IMR-90 (cell line): ENCODE results near the gene DCP1A. TPM values are rescaled to one million over a fixed set of nuclear protein-coding genes. Genes with fewer than 3 reads are reported as not detected.
A peak's percentile ranks its signal among the peaks of the same experiment; 100 is the strongest.

Source experiments
- ATAC-seq: fragments of 200-7000 bp; cut with Tn5 transposase; 2 replicates; pipeline ENCODE4 v1.9.1; 2020; ENCODE audit warnings: low read depth, mild to moderate bottlenecking, moderate library complexity
- Bru-seq: library from RNA; stranded (reverse); fragments of 400-500 nt; gene quantifications from one replicate; lab custom pipeline; 2021; lab: Mats Ljungman, UMichigan
- BruChase-seq, 2 experiments: library from RNA; stranded (reverse); fragments of 400-500 nt; gene quantifications; one replicate each; lab custom pipeline; 2021; lab: Mats Ljungman, UMichigan
- BruUV-seq: library from RNA; stranded (reverse); fragments of 400-500 nt; replicated peaks from 2 replicates; lab custom pipeline; 2021; lab: Mats Ljungman, UMichigan
- CTCF ChIA-PET: fragments of 300-600 bp; formaldehyde crosslinking; extraction: SDS; loops from one replicate; lab custom pipeline; 2021; ENCODE audit warnings: antibody characterized with exemption; lab: Yijun Ruan, JAX
- POLR2A ChIA-PET: fragments of 300-600 bp; sonication (Branson Sonifier 250); formaldehyde crosslinking; loops from one replicate; lab custom pipeline; 2022; ENCODE audit warnings: antibody characterized with exemption; ENCODE audit not compliant: unreplicated experiment; lab: Charles Lee
- DNase-seq: peaks from one replicate; pipeline ENCODE4 v3.0.0; 2013
- H2AFZ ChIP-seq: replicated peaks from 2 replicates; pipeline ENCODE3; 2013; ENCODE audit warnings: low read length, mild to moderate bottlenecking; ENCODE audit not compliant: poor library complexity
- H2AK5ac ChIP-seq: 2 replicates; pipeline ENCODE4 v1.6.1; 2013; ENCODE audit warnings: low read depth, low read length, inconsistent platforms
- H2AK9ac ChIP-seq: replicated peaks from 2 replicates; pipeline ENCODE3; 2013; ENCODE audit warnings: mild to moderate bottlenecking, low read depth, low read length, moderate library complexity; ENCODE audit not compliant: poor library complexity
- H2BK120ac ChIP-seq: 2 replicates; pipeline ENCODE4 v1.6.1; 2013; ENCODE audit warnings: low read depth, low read length, inconsistent platforms
- H2BK15ac ChIP-seq: 3 replicates; pipeline ENCODE4 v1.6.1; 2013; ENCODE audit warnings: low read depth, low read length, inconsistent platforms
- H2BK20ac ChIP-seq: 2 replicates; pipeline ENCODE4 v1.6.1; 2013; ENCODE audit warnings: low read depth, mild to moderate bottlenecking, inconsistent platforms, low read length, moderate library complexity
- H2BK5ac ChIP-seq: 2 replicates; pipeline ENCODE4 v1.6.1; 2013; ENCODE audit warnings: mild to moderate bottlenecking, low read depth, low read length, inconsistent platforms; ENCODE audit not compliant: poor library complexity, severe bottlenecking
- H3K14ac ChIP-seq: replicated peaks from 2 replicates; pipeline ENCODE4 v1.6.1; 2013; ENCODE audit warnings: low read depth, low read length, inconsistent platforms
- H3K18ac ChIP-seq: 2 replicates; pipeline ENCODE4 v1.6.1; 2013; ENCODE audit warnings: low read depth, low read length, control low read depth
- H3K23ac ChIP-seq: 2 replicates; pipeline ENCODE4 v1.6.1; 2013; ENCODE audit warnings: low read depth, low read length, inconsistent platforms
- H3K27ac ChIP-seq: 2 replicates; pipeline ENCODE4 v1.5.1; 2013; ENCODE audit warnings: mild to moderate bottlenecking, control low read depth, low read length; ENCODE audit not compliant: insufficient read depth
- H3K27me3 ChIP-seq: 2 replicates; pipeline ENCODE4 v1.6.1; 2013; ENCODE audit warnings: low read length; ENCODE audit not compliant: control insufficient read depth, insufficient read depth
- H3K36me3 ChIP-seq: 2 replicates; pipeline ENCODE4 v1.6.1; 2013; ENCODE audit warnings: low read length, mixed read lengths; ENCODE audit not compliant: control insufficient read depth, insufficient read depth
- H3K4ac ChIP-seq: 2 replicates; pipeline ENCODE4 v1.6.1; 2013; ENCODE audit warnings: low read depth, low read length, inconsistent platforms
- H3K4me1 ChIP-seq: 2 replicates; pipeline ENCODE4 v1.6.1; 2013; ENCODE audit warnings: low read length, mixed read lengths; ENCODE audit not compliant: control insufficient read depth, insufficient read depth
- H3K4me2 ChIP-seq: 2 replicates; pipeline ENCODE4 v1.6.1; 2013; ENCODE audit warnings: low read depth, mild to moderate bottlenecking, control low read depth, low read length, moderate library complexity
- H3K4me3 ChIP-seq: 2 replicates; pipeline ENCODE4 v1.5.1; 2013; ENCODE audit warnings: low read depth, mild to moderate bottlenecking, control low read depth, low read length, moderate library complexity; ENCODE audit not compliant: insufficient read depth
- H3K56ac ChIP-seq: 2 replicates; pipeline ENCODE4 v1.6.1; 2013; ENCODE audit warnings: low read length, inconsistent platforms; ENCODE audit not compliant: insufficient read depth; ENCODE audit errors: extremely low read depth
- H3K79me1 ChIP-seq, 2 experiments: 2 replicates each; pipeline ENCODE4 v1.6.1; 2013; ENCODE audit warnings: low read length in 2 of 2, inconsistent platforms in 1 of 2, low read depth in 1 of 2
- H3K9ac ChIP-seq: 2 replicates; pipeline ENCODE4 v1.6.1; 2013; ENCODE audit warnings: low read depth, low read length, control low read depth
- H3K9me1 ChIP-seq: 2 replicates; pipeline ENCODE4 v1.6.1; 2013; ENCODE audit warnings: low read length, inconsistent platforms; ENCODE audit not compliant: insufficient read depth
- H3K9me3 ChIP-seq: 2 replicates; pipeline ENCODE4 v1.6.1; 2013; ENCODE audit warnings: low read length; ENCODE audit not compliant: control insufficient read depth, insufficient read depth
- H4K20me1 ChIP-seq: 2 replicates; pipeline ENCODE4 v1.6.1; 2013; ENCODE audit warnings: low read length, inconsistent platforms; ENCODE audit not compliant: insufficient read depth
- H4K5ac ChIP-seq: 2 replicates; pipeline ENCODE4 v1.6.1; 2013; ENCODE audit warnings: mild to moderate bottlenecking, low read depth, low read length, control low read depth
- H4K8ac ChIP-seq, 2 experiments: 2 replicates each; pipeline ENCODE4 v1.6.1; 2013; ENCODE audit warnings: low read depth in 2 of 2, low read length in 2 of 2, control low read depth in 1 of 2, inconsistent platforms in 1 of 2
- H4K91ac ChIP-seq: 2 replicates; pipeline ENCODE4 v1.6.1; 2013; ENCODE audit warnings: low read depth, low read length, inconsistent platforms; ENCODE audit not compliant: insufficient read depth
- BHLHE40 ChIP-seq: fragments of 150-350 bp; IDR thresholded peaks from 2 replicates; pipeline ENCODE4 v1.6.1; 2016; ENCODE audit warnings: mild to moderate bottlenecking, low read depth, low read length
- CEBPB ChIP-seq: IDR thresholded peaks from 2 replicates; pipeline ENCODE4 v1.6.1; 2012; ENCODE audit warnings: low read depth, low read length, improper control_type of control experiment
- CHD1 ChIP-seq: IDR thresholded peaks from 2 replicates; pipeline ENCODE4 v1.6.1; 2012; ENCODE audit warnings: low read depth, low read length, improper control_type of control experiment
- ELK1 ChIP-seq: fragments of 150-350 bp; IDR thresholded peaks from 2 replicates; pipeline ENCODE4 v1.6.1; 2016; ENCODE audit warnings: low read depth, mild to moderate bottlenecking, low read length, moderate library complexity, borderline replicate concordance
- FOS ChIP-seq: fragments of 150-350 bp; IDR thresholded peaks from 2 replicates; pipeline ENCODE4 v1.6.1; 2016; ENCODE audit warnings: low read depth, low read length
- MAFK ChIP-seq: IDR thresholded peaks from 2 replicates; pipeline ENCODE4 v1.6.1; 2012; ENCODE audit warnings: low read depth, low read length, improper control_type of control experiment
- MAZ ChIP-seq: IDR thresholded peaks from 2 replicates; pipeline ENCODE4 v1.6.1; 2012; ENCODE audit warnings: low read depth, mild to moderate bottlenecking, low read length, improper control_type of control experiment, moderate library complexity, borderline replicate concordance
- MXI1 ChIP-seq: IDR thresholded peaks from 2 replicates; pipeline ENCODE4 v1.6.1; 2012; ENCODE audit warnings: low read depth, mild to moderate bottlenecking, low read length, moderate library complexity, borderline replicate concordance
- NFE2L2 ChIP-seq: fragments of 150-350 bp; IDR thresholded peaks from 2 replicates; pipeline ENCODE4 v1.6.1; 2016; ENCODE audit warnings: low read depth, mild to moderate bottlenecking, low read length
- POLR2A ChIP-seq: IDR thresholded peaks from 2 replicates; pipeline ENCODE4 v1.6.1; 2012; ENCODE audit warnings: mild to moderate bottlenecking, low read depth, low read length
- RFX5 ChIP-seq: IDR thresholded peaks from 2 replicates; pipeline ENCODE4 v1.8.0; 2012; ENCODE audit warnings: low read depth, mild to moderate bottlenecking, low read length, moderate library complexity
- SMC3 ChIP-seq: fragments of 150-350 bp; IDR thresholded peaks from 2 replicates; pipeline ENCODE4 v1.6.1; 2016; ENCODE audit warnings: low read depth, mild to moderate bottlenecking, antibody characterized with exemption, low read length, moderate library complexity
- WGBS, 2 experiments: methylation state at CpG; one replicate each; pipeline versions ENCODE4 v1.1.5 to v1.1.7; 2013; ENCODE audit warnings: missing lambda C conversion rate in 2 of 2; ENCODE audit not compliant: insufficient read length in 1 of 2; ENCODE audit errors: extremely low coverage in 2 of 2; 5-methylcytosine and 5-hydroxymethylcytosine counted together
- dilution Hi-C: fragments of 300-500 bp; cut with HindIII; formaldehyde crosslinking; loops from one replicate; pipeline ENCODE4 v1.14.3; 2018; ENCODE audit warnings: low sequenced_read_pairs; ENCODE audit not compliant: unreplicated experiment
- in situ Hi-C: fragments of 300-500 bp; cut with MboI; formaldehyde crosslinking; loops from 3 replicates; pipeline ENCODE4 v1.14.3; 2019; ENCODE audit warnings: low sequenced_read_pairs, inconsistent platforms, mixed read lengths
- intact Hi-C: fragments of 100-400 bp; cut with micrococcal nuclease; formaldehyde crosslinking; loops from 2 replicates; pipeline ENCODE4 v1.10.0; 2022
- long read RNA-seq: library from polyadenylated mRNA; unstranded; transcript quantifications from one replicate; pipeline ENCODE4 v2.0.0, GENCODE V29; 2021; ENCODE audit not compliant: unreplicated experiment
- polyA plus RNA-seq, 3 experiments: library from polyadenylated mRNA; depleted of rRNA; stranded (reverse); fragments of >200 nt; gene quantifications; 2 replicates each; pipeline ENCODE4 v1.2.3, GENCODE V29; 2012; ENCODE audit warnings: low replicate concordance in 1 of 3
- total RNA-seq: library from RNA; depleted of rRNA; stranded (reverse); fragments of >200 nt; gene quantifications from 2 replicates; pipeline ENCODE4 v1.2.3, GENCODE V29; 2012; rRNA removed

DCP1A gene
- total RNA-seq (18.6 and 30.1 TPM in 2 replicates), polyA plus RNA-seq (2012; rRNA removed) (13.2 and 14.6 TPM in 2 replicates), Bru-seq, nascent RNA (percentile 90 among the genes with signal in this experiment), BruChase-seq, experiment 1, labeled RNA remaining after a 6-hour chase (percentile 82 among the genes with signal in this experiment), BruChase-seq, experiment 2, labeled RNA remaining after a 2-hour chase (percentile 78 among the genes with signal in this experiment)
- polyA plus RNA-seq (2012; cell fraction: cytosol; rRNA removed): 4.5 and 8.5 TPM in 2 replicates
- polyA plus RNA-seq (2012; cell fraction: nucleus; rRNA removed; ENCODE audit: low replicate concordance): 14.8 and 21.2 TPM in 2 replicates
- long read RNA-seq, full-length matches to known transcripts: 7 of 18 reads
- long read RNA-seq, partial matches to known transcripts: 4 of 18 reads
- long read RNA-seq, other reads (novel, unspliced or antisense): 7 of 18 reads

- peak within 1 kb of the TSS; percentile 82 for H3K4me3 ChIP-seq
- DNase-seq: peak; percentile 97
- H2AK9ac ChIP-seq: peak within 1 kb of the TSS; percentile 92
- H3K27ac ChIP-seq: peak within 1 kb of the TSS; percentile 97
- H4K91ac ChIP-seq: peak within 1 kb of the TSS; percentile 91
- peak within 1 kb of the TSS; percentile 99 for H3K23ac ChIP-seq
- H3K79me1 ChIP-seq: peaks cover 0 to 21% of the 10 kb centered on the region in 2 experiments; a peak in 2 of 4 replicates
- in situ Hi-C loops: no loop called here
- peak within 1 kb of the TSS; percentile 99 for H2AFZ ChIP-seq
- H3K36me3 ChIP-seq: 0 out of 2 replicates have a peak, but pooled peaks cover under 1% of the 10 kb centered on the region
- ChIA-PET POLR2A (interaction anchor here (0.9 kb wide), 1 partner anchor 13 kb away, joined by 3 read pairs; no protein-coding TSS in a partner anchor), CTCF (no interaction called here)
- H3K4ac ChIP-seq: peak within 1 kb of the TSS; percentile 97
- WGBS, 2 experiments: 1% methylated on average over 39 of the region's 61 CpGs; no CpG with 5 or more reads in 1 of the 2 experiments
- no peaks in the 10 kb centered on the region; the same call in 1 of the 2 replicates for H3K4me1 ChIP-seq
- peak within 1 kb of the TSS; percentile 85 for H2BK120ac ChIP-seq
- H2BK5ac ChIP-seq: peak within 1 kb of the TSS; percentile 93
- no peaks in the 10 kb centered on the region for H3K9me3 ChIP-seq
- peak within 1 kb of the TSS; percentile 94 for H3K56ac ChIP-seq
- H3K18ac ChIP-seq: peak within 1 kb of the TSS; percentile 86
- H3K27me3 ChIP-seq: no peaks in the 10 kb centered on the region
- peak within 1 kb of the TSS; percentile 94 to 95 for H4K8ac ChIP-seq
- ATAC-seq: peak; percentile 97
- H4K20me1 ChIP-seq: no peaks in the 10 kb centered on the region
- H3K14ac ChIP-seq: peak within 1 kb of the TSS; percentile 97
- peak within 1 kb of the TSS; percentile 89 for H2AK5ac ChIP-seq
- dilution Hi-C loops: no loop called here
- H3K9me1 ChIP-seq: no peaks in the 10 kb centered on the region
- H2BK20ac ChIP-seq: no peak within 1 kb of the TSS
- intact Hi-C loops: loop anchor here (5.0 to 10.0 kb wide), 2 partner anchors 50 to 537 kb away; partner anchors contain the start of gene ACTR8
- peak within 1 kb of the TSS; percentile 87 for H4K5ac ChIP-seq
- H3K9ac ChIP-seq: peak within 1 kb of the TSS; percentile 98
- BruUV-seq: no TSS peak
- H2BK15ac ChIP-seq: no peak within 1 kb of the TSS; the same call in 2 of the 3 replicates
- peak within 1 kb of the TSS; percentile 90 for H3K4me2 ChIP-seq
- 0 out of 2 replicates have a peak, but pooled peaks have one; percentile 9 for TF ChIP-seq SMC3
- peak; percentile 46; the same call in 1 of the 2 replicates for TF ChIP-seq NFE2L2
- TF ChIP-seq MAZ: peak; percentile 96
- no peak for TF ChIP-seq CEBPB
- peak; percentile 69; the same call in 1 of the 2 replicates for TF ChIP-seq MXI1
- peak; percentile 47; the same call in 1 of the 2 replicates for TF ChIP-seq RFX5
- 0 out of 2 replicates have a peak, but pooled peaks have one; percentile 57 for TF ChIP-seq CHD1
- TF ChIP-seq FOS: 0 out of 2 replicates have a peak, but pooled peaks have one; percentile 2
- TF ChIP-seq BHLHE40: peak; percentile 20; the same call in 1 of the 2 replicates
- peak; percentile 91 for TF ChIP-seq MAFK
- TF ChIP-seq ELK1: no peak
- TF ChIP-seq POLR2A: peak; percentile 97
These were observed at the start of gene DCP1A for GRCh38 chr3:53347261-53348064. DCP1A (minus strand) TSS chr3:53347543; CDS start chr3:53347517, 26 bp downstream.
